Measurements from ENCODE around the gene GRIK4.

GRIK4 gene

DNA sequence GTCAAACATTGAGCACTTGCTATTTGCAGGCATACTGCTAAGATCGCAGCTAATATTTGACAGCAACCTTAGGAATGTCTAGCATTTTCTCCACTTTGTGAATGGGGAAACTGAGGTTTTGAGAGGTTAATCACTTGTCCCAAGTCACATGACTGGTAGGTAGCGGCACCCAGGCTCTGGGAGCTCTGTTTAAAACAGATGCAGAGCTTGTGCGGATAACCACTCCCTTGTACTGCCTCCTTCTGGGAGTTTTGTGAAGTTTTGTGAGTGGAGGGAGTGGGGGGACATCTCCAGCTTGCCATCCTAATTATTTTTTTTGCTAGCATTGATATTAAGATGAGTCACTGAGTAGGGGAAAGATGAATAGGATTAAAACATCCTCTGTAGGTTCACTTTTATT lies 134.7 kb downstream of the GRIK4 start:
- DNase-seq: no peak

DNA sequence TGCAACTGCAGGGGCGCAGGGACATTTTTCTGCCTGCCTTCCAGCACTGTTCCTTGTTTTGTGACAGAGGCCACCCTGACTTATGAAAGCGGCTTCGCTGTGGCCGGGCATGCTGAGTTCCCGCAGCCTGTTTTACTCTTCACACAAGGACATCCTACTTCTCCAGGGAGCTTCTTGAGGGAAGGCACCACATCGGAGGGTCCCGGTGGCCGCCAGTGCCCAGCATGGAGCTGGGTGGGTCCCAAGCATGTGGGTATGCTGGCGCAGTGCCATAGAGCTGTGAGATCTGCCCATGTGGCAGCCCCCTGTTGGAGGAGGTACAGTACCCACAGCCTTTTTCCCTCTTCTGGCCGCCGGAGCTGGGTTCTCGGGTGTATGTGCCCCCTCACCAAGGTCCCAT lies 136.1 kb downstream of the GRIK4 start:
- no peak for DNase-seq

DNA sequence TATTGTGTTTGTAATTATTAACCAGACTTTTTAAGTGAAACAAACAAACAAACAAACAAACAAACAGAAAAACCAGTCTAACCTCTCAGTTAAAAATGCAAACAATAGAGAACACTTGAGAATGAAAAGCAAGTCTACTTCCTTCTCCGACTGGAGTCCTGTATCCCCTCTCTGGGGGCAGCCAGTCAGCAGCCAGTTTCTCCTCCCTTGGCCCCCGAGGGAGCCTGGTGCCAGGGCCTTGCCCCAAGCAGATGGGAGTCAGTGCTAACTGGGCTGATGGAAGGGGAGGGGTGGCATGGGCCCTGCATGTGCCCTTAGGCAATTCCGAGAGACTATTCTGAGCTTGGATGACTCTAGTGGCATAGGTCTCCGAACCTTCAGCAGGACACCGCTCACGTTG lies 137.2 kb downstream of the GRIK4 start:
- no peak for DNase-seq

DNA sequence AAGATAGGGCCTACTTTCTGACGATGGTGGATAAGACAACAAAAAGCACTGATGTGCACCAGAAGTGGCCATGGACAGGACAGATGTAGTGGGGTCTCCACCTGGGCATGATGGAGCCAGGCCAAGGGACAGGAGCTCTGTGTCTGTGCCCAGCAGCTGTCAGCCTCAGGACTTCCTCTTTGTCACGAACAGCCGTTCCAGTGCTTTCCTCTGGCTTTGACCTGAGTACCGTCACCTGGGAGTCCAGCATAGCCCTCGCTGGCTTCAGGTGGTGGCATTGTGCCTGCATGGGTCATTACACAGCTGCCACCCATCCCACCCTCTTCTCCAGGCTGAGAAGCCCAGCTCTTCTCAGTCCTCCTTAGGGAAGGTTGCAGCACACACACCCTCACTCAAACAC lies 137.8 kb downstream of the GRIK4 start:
- no peak for DNase-seq

DNA sequence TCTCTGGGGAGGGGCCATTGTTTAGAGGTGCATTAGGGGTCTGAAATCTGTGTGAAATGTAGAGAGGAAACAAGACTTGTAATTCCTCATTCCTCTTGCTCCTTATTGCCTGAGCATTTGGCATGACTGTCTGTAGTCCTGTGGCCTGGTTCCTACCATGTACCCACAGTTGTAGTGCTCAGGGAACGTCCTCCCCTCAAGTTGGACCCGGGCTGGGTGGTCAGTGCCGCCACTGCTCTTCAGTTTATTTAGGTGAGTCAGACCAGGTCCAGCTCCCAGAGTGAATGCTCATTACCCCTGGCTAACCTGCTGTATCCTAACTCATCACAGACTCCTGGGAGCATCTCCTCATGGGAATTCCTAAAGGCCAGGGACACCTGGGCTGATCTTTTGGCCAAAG lies 139.8 kb downstream of the GRIK4 start:
- no peak for DNase-seq

DNA sequence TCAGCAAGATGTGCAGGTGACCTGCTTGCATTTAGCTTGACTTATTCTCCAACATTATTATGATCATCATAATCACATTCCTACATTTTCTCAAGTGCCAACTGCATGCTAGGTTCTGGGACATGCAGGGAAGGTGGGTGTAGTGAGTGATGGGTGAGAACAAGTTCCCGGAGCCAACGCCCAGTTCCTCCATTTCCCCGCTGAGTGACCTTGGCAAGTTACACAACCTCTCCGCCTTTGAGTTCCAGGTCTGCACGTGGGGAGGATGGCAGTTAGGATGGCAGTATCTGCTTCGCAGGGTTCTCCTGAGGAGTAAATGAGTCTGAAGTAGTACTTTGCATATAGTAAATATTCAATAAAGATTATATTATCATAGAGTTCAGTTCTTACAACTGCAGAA lies 140.3 kb downstream of the GRIK4 start:
- DNase-seq: no peak

DNA sequence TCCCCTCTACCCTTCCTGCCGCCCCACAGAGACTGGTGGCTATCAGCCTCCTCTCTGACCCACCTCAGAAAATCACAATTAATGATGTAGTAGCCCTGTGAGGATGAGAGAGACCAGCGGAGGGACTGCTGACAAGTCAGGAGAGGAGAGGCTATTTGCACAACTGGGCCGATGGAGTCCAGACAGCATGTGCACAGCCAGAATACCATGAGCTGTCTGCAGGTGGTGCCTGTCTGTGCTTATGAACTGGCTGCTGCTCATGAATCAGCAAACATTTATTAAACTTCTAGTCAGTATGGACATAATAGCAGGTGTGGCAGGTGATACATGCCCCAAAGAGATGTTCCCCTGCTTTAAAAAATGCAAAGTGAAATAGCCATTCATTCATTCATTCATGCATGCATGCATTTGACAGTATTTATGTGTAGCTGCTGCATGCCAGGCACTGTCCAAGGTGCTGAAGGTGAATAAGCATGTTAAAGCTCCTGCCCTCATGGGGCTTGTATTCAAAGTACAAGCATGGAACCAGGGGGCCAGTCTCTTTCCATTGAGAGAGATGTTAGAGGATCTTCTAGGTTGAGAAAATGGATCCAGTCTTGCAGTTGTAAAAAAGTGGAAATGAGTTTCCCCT lies 141.3 kb downstream of the GRIK4 start:
- DNase-seq: no peak

DNA sequence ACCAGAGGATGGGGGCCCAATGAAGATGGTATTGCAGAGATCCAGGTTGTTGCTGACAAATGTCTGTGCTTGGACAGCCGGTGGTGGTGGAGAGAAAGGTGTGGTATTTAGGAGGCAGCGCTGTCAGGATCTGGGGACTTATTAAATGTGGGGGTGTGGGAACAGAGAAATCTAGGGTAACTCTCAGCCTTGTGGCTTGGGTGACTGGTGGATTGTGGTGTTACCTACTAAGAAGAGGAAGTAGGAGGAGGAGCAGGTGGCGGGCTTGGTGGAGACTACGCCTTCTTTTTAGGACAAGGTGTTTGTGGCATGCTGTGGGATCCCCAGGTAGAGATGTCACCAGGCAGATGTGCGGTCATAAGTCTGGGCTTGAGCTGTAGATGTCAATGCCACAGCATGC lies 144.0 kb downstream of the GRIK4 start:
- no peak for DNase-seq

DNA sequence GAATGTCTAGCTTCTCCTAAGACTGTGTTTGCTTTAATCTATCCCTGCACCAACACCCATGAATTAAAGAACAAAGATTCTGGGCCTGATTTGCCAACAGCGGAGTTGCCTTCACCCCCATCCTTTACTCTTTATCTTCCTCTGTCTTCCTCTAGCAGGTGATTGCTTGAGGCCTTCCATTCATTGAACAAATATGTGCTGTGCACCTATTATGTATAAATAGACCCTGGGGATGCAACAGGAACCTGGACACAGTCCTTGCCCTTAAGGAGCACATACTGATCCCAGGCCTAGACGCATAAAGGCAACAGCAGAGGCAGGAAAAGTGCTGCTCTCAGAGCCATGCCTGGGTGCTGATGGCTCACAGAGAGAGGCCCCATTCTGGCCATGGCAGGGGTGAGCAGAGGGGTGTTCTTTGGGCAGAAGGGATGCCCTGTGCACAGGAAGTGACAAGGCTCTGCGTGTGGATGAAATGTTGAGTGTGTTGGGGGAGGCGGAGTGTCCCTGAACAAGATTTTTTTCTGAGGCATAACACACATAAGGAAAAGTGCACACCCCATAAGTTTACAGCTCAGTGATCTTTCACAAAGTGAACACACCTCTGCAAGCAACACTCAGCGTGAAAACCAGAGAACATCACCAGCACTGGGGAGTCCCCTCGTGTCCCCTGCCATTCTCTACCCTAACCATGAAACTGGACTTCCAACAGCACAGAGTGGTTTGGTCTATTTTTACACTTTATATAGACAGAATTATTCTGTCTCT lies 145.9 kb downstream of the GRIK4 start:
- no peak for DNase-seq

DNA sequence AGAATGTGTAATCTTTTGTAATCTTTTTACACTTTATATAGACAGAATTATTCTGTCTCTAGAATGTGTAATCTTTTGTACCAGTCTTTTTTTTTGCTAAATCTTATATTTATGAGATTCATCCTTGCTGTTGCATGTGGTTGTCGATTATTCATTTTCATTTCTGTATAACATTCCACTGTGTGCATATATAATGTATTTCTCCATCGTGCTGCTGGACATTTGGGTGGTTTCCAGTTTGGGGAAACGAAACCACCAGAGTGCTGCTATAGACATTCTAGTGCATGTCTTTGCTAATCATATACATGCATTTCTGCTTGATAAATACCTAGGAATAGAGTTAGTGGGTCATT lies 146.5 kb downstream of the GRIK4 start:
- no peak for DNase-seq

DNA sequence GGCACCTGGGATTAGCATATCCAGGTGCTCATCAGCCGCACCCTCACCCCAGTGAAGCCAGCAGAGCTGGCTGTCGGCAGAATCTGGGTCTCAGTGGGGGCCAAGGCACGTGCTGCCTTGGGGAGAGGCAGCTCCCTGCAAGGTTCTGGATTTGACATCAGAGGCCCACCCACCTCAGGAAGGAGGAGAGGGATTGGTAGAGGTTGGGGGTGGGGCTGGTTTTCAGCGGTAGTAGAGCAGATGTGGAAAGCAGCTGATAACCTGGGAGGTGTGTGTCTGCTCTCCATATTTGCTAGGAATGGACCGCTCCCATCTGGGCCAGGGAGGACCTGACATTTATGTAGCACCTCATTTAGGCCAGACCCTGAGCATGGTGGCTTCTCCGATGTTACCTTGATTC lies 147.5 kb downstream of the GRIK4 start:
- no peak for DNase-seq

DNA sequence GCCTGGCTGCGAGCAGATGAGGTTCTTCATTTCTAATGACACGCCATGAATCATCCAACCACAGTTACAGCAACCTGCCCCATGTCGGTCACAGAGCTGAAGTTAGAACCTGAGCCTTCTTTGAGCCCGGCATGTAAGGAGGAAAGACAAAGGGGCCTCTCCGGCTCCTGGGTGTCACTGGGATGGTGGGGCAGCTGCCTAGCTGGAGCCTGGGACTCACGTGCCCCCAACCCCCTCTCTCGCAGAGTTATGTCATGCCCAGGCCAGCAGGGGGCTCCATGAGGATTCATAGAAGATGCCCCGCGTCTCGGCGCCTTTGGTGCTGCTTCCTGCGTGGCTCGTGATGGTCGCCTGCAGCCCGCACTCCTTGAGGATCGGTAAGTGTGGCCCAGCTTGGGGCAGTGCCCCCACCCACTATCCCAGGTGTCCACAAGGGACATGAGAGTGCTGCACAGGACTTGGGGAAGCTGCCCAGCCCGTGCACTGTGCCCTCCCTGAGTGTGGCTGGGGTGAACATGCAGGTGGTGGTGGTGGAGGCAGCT lies 148.5 kb downstream of the GRIK4 start:
- DNase-seq: no peak

DNA sequence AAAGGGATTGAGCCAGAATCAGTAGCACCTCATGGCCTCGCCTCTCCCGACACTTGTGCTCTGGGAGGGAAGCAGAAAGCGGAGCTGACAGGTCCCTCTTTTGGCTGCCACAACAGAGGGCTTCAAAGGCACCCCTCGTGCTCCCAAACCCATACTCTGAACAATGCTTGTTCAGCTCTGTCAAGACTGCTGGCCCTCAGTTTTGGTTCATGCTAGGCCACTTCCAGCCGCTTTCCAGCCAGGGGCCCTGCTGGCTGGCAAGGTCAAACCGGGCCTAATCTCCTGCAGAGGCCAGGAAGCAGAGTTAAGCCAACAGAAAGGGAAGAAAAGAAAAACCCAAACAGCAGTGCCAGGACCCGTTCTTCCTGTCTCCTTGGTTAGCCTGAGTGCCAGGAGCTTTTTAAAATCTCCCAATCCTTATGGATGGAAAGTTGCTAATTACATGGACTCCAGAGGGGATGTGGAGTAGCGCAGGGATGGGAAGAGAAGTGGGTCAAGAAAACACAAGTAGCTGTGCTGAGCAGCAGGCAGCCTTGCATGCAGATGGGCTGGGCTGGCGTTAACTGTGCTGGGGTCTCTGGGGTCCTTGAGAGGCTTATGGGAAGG lies 150.6 kb downstream of the GRIK4 start:
- DNase-seq: no peak

DNA sequence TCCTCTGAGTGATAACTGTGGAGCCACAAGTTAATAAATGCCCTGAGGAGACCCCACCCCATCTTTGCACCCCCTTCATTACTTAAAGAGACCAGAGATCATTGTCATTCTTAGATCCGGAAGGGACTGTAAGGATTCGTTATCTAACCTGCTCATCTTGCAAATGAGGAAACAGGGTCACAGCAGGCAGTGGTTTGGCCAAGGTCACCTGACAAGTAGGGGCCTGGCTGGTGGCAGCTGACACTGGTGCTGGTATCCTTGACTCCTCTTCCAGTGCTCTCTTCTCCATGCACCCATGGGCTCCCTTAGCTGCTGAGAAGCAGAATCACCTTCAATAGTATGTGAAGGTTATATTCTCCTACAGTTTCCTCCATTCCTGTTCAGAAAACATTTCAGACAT lies 151.6 kb downstream of the GRIK4 start:
- DNase-seq: no peak

DNA sequence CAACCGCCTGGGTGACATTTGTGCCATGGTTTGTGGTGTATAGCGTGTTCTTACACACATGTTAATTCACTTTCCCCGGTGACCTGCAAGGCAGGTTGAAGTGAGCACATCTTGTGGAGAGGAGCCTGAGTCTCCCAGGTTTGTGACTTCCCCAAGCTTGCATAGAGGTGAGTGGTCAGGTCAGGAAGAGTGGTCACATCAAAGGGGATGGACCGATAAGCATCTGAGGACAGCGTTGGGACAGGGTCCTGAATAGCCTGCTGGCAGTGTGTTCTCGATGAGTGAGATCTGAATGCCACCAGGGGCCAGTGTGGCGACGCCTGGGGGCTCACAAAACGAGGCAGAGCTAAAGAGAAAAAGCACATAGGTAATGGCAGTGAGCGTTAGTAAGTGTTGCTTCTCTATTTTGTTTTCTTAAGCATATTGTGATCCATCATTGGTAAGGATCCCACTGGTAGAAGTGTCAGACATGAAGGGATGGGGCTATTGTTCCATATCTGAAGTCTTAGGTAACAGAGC lies 154.6 kb downstream of the GRIK4 start:
- no peak for DNase-seq

DNA sequence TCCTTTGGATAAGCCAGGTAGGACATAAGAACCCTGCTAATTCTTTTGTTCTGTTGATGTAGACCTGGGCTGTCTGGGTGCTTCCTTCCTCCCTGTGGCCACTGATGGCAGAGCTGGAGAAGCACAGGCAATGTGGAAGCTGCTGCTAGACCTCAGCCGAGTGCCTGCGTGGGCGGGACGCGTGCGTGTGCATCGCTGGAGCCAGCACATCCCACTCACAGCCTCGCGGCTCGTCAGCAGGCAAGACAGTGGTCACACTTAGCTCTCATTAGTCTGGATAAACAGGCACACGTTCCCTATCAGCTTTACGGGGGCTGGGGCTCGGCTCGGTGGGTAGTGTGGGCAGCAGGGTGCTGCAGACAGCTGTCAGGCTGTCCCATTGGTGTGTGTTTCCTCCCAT lies 155.7 kb downstream of the GRIK4 start:
- DNase-seq: no peak

DNA sequence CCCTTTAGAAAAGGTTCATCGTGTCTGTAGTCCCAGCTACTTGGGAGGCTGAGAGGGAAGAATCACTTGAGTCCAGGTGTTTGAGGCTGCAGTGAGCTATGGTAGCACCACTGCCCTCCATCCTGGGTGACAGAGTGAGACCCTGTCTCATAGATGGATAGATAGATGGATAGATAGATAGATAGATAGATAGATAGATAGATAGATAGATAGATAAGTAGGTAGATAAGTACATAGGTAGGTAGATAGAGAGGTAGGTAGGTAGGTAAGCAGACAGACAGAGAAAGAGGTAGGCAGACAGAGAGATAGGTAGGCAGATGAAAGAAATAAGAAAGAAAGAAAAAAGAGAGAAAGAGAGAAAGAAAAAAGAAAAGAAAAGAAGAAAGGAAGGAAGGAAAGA lies 156.4 kb downstream of the GRIK4 start:
- no peak for DNase-seq

DNA sequence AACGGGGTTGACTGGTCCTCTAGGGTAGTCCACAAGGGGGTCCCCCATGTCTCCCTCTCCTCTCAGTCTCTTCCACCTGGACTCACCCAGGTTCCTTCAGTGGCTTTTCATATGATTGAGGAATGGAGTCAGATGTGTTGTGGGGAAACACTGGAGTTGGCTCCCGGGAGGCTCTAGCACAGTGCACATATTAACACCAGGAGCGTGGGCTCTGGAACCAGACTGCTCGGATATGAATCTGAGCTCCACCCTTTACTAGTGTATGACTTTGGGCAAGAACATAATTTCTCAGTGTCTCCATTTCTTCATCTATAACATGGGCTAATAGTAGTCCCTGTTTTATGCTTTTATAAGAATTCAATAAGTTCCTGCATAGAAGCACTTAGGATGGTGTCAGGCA lies 157.0 kb downstream of the GRIK4 start:
- DNase-seq: no peak

DNA sequence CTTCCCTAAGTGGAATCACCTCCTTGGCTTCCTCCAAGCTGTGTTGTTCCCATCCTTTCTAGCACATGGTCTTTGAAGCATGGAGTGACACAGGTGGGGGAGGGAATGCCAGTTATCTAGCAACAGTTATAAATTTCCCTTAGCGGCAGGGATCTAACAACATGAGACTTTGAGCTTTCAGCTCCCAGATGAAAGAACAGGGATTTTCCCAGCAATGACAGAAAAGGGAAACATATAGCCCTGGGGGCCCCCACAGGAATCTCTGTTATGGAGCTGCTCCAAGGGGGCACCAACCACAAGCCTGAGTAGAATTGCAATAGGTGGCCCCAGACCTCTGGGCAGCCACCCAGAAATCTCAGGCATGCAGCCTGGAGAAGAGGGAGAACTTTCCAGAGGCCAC lies 163.0 kb downstream of the GRIK4 start:
- no peak for DNase-seq

DNA sequence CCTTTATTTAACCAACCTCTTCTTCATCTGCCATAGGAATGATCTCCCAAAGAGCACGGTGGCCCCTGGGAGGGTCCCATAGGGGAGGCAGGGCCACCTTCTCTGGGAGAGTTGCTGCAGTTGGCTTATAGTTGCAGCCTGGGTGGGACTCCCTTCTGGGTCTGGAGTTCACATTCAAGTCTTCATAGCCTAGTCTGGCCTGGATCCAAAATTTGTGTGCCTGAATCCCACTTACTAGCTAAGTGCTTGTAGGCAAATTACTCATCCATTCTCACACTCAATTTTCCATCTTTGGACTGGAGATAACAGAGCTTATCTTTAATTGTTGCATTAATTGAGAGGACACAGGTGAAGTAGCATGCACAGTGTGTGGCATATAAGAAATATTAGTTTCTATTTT lies 163.6 kb downstream of the GRIK4 start:
- DNase-seq: no peak

DNA sequence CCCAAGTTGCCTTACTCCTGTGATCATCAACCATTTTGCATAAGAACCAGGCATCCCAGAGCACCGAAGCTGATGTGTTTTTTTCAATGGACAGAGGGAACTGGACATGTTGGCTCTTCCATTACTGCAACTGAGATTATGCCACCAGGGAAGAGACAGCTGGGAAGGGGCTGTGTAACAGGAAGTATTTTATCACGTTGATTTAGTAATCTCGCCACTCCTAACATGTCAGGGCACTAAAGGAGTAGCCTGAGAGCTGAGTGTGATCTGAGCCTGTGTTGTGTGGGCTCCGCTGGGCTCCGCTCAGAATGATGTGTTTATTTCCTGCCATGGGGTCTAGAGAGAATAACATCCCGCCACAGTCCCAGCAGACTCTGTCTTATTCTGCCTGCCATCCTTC lies 165.4 kb downstream of the GRIK4 start:
- DNase-seq: no peak

DNA sequence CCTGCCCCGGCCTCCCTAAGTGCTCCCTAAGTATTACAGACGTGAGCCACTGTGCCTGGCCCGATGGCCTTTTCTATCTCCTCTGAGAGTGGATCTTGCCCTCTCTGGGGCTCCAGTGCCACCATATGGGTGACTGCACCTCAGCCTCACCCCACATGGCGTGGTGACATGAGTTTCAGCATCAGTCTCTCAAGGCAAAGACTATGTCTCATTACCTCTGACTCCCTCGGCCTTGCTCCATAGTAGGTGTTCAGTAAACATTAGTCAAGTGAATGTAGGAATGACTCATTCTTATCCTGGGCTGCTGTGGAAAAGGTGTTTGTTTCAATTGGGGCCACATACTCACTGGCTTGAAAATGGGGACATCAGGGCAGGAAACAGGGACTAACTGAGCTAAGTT lies 168.8 kb downstream of the GRIK4 start:
- no peak for DNase-seq

DNA sequence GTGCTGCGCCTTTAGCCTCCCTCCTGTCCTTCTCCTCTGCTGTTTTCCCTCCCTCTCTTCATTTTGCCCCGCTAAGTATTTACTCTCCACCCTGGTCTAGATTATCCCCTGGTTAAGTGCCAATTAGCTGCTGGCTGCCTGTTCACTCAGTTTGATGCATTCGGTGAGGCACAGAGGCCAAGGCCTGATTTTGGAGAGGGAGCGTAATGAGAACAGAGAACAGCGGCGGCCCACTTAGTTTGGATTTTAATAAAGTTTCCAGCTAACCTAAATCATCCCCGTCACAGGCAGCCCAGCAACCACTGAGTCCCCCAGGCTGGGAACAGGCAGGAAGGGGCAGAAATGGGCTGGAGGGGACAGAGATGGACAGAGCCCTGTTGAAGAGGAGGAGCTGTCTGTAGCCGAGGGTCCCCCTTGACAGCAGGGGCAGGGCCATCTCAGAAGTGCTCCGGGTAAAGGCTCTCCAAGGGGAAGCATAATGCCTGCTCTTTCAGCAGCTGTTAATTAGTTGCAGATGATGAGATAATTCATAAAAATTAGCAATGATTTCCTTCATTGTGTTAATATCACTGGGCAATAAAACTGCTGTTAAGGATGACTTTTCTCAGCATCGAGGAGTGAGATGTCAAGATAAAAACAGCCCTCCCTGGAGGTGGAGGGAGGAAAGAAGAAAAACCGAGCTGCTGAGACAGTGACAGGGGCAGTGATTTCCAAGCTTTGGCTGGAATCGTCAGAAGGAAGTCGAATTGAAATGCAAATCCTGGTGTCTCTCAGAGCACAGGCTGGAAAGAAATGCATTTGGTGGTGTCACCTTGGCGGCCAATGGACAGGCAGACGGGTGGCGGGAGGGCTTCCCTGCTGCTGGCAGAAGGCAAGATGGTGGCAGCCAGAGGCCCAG lies 170.1 kb downstream of the GRIK4 start:
- no peak for DNase-seq

All from NCI-H2227 treated with DMSO at 0.1 percent for 48 hours (cell line).